CD14-positive monocyte (primary cell): ENCODE data around the gene SALL4. TPM values are rescaled to one million over a fixed set of nuclear protein-coding genes. Genes with fewer than 3 reads are reported as not detected.

Source experiments
- DNase-seq, 3 donors: peaks; one replicate each; pipeline ENCODE4 v3.0.0-alpha.2; 2011 to 2022
- H2AFZ ChIP-seq: 2 replicates; pipeline ENCODE4 v1.6.0; 2012; ENCODE audit warnings: mild to moderate bottlenecking, low read depth, low read length, inconsistent platforms; ENCODE audit not compliant: insufficient read depth, poor library complexity, severe bottlenecking
- H3K27ac ChIP-seq, 2 donors: 1 replicate in 1 of 2; 2 replicates in 1 of 2; pipeline ENCODE4 v1.5.1; 2012 to 2013; ENCODE audit warnings: low read length in 2 of 2, control low read depth in 1 of 2, inconsistent platforms in 1 of 2, low read depth in 1 of 2, mild to moderate bottlenecking in 1 of 2
- H3K27me3 ChIP-seq, 2 donors: one replicate each; pipeline versions ENCODE4 v1.6.0 to v1.6.1; 2011 to 2013; ENCODE audit warnings: low read length in 2 of 2; ENCODE audit not compliant: control insufficient read depth in 2 of 2, insufficient read depth in 2 of 2
- H3K36me3 ChIP-seq, 2 donors: replicated peaks in 1 of 2; 1 replicate in 1 of 2; 2 replicates in 1 of 2; pipeline versions ENCODE4 v1.5.1 to v1.6.1; 2012 to 2013; ENCODE audit warnings: low read length in 2 of 2, control low read depth in 1 of 2, inconsistent platforms in 1 of 2, mild to moderate bottlenecking in 1 of 2; ENCODE audit not compliant: insufficient read depth in 2 of 2, control insufficient read depth in 1 of 2
- H3K4me1 ChIP-seq, 2 donors: 1 replicate in 1 of 2; 2 replicates in 1 of 2; pipeline versions ENCODE4 v1.5.1 to v1.6.1; 2012 to 2013; ENCODE audit warnings: low read length in 2 of 2, control low read depth in 1 of 2, inconsistent platforms in 1 of 2, mild to moderate bottlenecking in 1 of 2, moderate library complexity in 1 of 2; ENCODE audit not compliant: insufficient read depth in 2 of 2, control insufficient read depth in 1 of 2
- H3K4me2 ChIP-seq: replicated peaks from 2 replicates; pipeline ENCODE3; 2012; ENCODE audit warnings: low read length, moderate library complexity, mild to moderate bottlenecking; ENCODE audit not compliant: poor library complexity, severe bottlenecking; ENCODE audit errors: extremely low read depth
- H3K4me3 ChIP-seq, 3 experiments: fragments of 200-600 bp in 1 of 3; sonication (generic) in 1 of 3; replicated peaks in 1 of 3; 1 replicate in 2 of 3; 2 replicates in 1 of 3; pipeline ENCODE4 v1.5.1; 2011 to 2013; ENCODE audit warnings: low read length in 3 of 3, mild to moderate bottlenecking in 3 of 3, control low read depth in 2 of 3, low read depth in 2 of 3, inconsistent platforms in 1 of 3, moderate library complexity in 1 of 3
- H3K79me2 ChIP-seq: 2 replicates; pipeline ENCODE4 v1.6.0; 2012; ENCODE audit warnings: mild to moderate bottlenecking, control low read depth, inconsistent platforms, low read length, moderate library complexity; ENCODE audit not compliant: insufficient read depth
- H3K9ac ChIP-seq: 2 replicates; pipeline ENCODE4 v1.6.0; 2017; ENCODE audit warnings: low read length, mild to moderate bottlenecking; ENCODE audit not compliant: insufficient read depth, poor library complexity, severe bottlenecking
- H3K9me3 ChIP-seq, 2 donors: replicated peaks in 1 of 2; 1 replicate in 1 of 2; 2 replicates in 1 of 2; pipeline versions ENCODE4 v1.5.1 to v1.6.1; 2012 to 2013; ENCODE audit warnings: low read length in 2 of 2, control low read depth in 1 of 2; ENCODE audit not compliant: control insufficient read depth in 1 of 2, insufficient read depth in 1 of 2
- H4K20me1 ChIP-seq: 2 replicates; pipeline ENCODE4 v1.6.0; 2012; ENCODE audit warnings: mild to moderate bottlenecking, low read length, control low read depth, moderate library complexity; ENCODE audit not compliant: insufficient read depth
- H3K27ac Mint-ChIP-seq, 7 donors: one replicate each; pipeline ENCODE4 v1.8.0; 2020; ENCODE audit warnings: mild to moderate bottlenecking in 7 of 7, mixed read lengths in 7 of 7, moderate library complexity in 6 of 7, inconsistent platforms in 2 of 7
- H3K27me3 Mint-ChIP-seq, 3 donors: one replicate each; pipeline ENCODE4 v1.8.0; 2021 to 2022; ENCODE audit warnings: low read depth in 3 of 3, mild to moderate bottlenecking in 3 of 3, mixed read lengths in 3 of 3, moderate library complexity in 3 of 3, inconsistent platforms in 1 of 3
- H3K36me3 Mint-ChIP-seq, 2 donors: one replicate each; pipeline ENCODE4 v1.8.0; 2020; ENCODE audit warnings: mixed read lengths in 2 of 2, inconsistent platforms in 1 of 2, mild to moderate bottlenecking in 1 of 2
- H3K4me1 Mint-ChIP-seq: one replicate; pipeline ENCODE4 v1.8.0; 2020; ENCODE audit warnings: mild to moderate bottlenecking, mixed read lengths
- H3K4me3 Mint-ChIP-seq, 2 donors: one replicate each; pipeline ENCODE4 v1.8.0; 2020; ENCODE audit warnings: mild to moderate bottlenecking in 2 of 2, mixed read lengths in 2 of 2, moderate library complexity in 1 of 2
- H3K9me3 Mint-ChIP-seq, 7 donors: one replicate each; pipeline ENCODE4 v1.8.0; 2020 to 2022; ENCODE audit warnings: mixed read lengths in 7 of 7, mild to moderate bottlenecking in 6 of 7, moderate library complexity in 6 of 7, inconsistent platforms in 2 of 7
- WGBS: methylation state at CpG from one replicate; pipeline ENCODE4 v1.1.5; 2013; ENCODE audit warnings: missing lambda C conversion rate; ENCODE audit not compliant: insufficient coverage; 5-methylcytosine and 5-hydroxymethylcytosine counted together
- intact Hi-C, 2 donors: fragments of 100-400 bp; cut with micrococcal nuclease; formaldehyde crosslinking; loops; one replicate each; pipeline versions ENCODE4 v1.15.0 to v1.15.1; 2023
- polyA plus RNA-seq, 3 donors: library from polyadenylated mRNA; depleted of rRNA in 1 of 3; unstranded in 2 of 3; stranded (reverse) in 1 of 3; fragments of 300-500 nt in 2 of 3; fragments of >200 nt in 1 of 3; fragmentation: Illumina TruSeq in 2 of 3; gene quantifications; 1 replicate in 2 of 3; 2 replicates in 1 of 3; pipeline ENCODE4 v1.2.3, GENCODE V29; 2012 to 2021
- TF ChIP-seq, protein P1 (sequence below): fragments of 200-600 bp; IDR thresholded peaks from one replicate; pipeline ENCODE4 v1.8.0; 2022; ENCODE audit warnings: antibody characterized with exemption, mild to moderate bottlenecking

SALL4 gene
- polyA plus RNA-seq, 3 donors, result 0.07 TPM; not detected in 2

DNA sequence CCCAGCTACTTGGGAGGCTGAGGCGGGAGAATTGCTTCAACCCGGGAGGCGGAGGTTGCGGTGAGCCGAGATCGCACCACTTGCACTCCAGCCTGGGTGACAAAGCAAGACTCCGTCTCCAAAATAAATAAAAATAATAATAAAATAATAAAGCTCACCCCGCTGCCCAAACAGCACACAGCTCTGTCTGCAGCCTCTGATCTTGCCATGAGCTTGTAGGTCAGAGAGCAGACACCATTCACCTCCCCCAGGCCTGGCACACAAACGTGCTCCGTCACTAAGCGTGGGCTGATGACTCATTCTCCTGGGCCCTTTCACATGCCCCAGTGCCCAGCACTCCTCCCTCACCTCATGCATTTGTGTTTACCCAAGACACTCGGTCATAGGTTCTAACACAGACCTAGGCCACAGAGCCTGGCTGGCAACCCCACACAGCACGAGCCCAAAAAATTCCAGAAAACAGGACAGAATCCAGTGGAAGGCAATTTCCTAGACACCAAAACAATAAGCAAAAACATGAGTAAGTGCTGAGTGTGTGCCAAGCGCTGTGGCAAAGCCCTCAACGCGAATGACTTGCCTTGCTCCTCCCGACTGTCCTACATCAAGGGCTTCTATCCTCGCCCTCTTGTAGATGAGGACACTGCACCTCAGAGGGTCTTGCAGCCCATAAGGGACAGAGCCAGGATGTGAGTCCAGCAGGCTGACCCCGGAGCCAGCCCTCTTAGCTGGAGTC is 52.1 kb downstream of the SALL4 start:
- H3K36me3 Mint-ChIP-seq, result no peaks in the 10 kb centered on the region
- no peaks in the 10 kb centered on the region for H3K4me1 ChIP-seq
- no peaks in the 10 kb centered on the region for H3K9me3 ChIP-seq
- no peak overlapping the region for H3K4me3 Mint-ChIP-seq
- no peaks in the 10 kb centered on the region for H3K27me3 ChIP-seq
- no peaks in the 10 kb centered on the region for H4K20me1 ChIP-seq
- H2AFZ ChIP-seq, result no peak overlapping the region
- peak overlapping the region in 1 of 7 donors; percentile 46 for H3K27ac Mint-ChIP-seq
- no peak overlapping the region for H3K4me3 ChIP-seq
- H3K9ac ChIP-seq, result no peak overlapping the region
- intact Hi-C loops, result no loop called here
- DNase-seq, result no peak
- TF ChIP-seq, protein P1, sequence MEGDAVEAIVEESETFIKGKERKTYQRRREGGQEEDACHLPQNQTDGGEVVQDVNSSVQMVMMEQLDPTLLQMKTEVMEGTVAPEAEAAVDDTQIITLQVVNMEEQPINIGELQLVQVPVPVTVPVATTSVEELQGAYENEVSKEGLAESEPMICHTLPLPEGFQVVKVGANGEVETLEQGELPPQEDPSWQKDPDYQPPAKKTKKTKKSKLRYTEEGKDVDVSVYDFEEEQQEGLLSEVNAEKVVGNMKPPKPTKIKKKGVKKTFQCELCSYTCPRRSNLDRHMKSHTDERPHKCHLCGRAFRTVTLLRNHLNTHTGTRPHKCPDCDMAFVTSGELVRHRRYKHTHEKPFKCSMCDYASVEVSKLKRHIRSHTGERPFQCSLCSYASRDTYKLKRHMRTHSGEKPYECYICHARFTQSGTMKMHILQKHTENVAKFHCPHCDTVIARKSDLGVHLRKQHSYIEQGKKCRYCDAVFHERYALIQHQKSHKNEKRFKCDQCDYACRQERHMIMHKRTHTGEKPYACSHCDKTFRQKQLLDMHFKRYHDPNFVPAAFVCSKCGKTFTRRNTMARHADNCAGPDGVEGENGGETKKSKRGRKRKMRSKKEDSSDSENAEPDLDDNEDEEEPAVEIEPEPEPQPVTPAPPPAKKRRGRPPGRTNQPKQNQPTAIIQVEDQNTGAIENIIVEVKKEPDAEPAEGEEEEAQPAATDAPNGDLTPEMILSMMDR, result no peak
- H3K79me2 ChIP-seq, result no peaks in the 10 kb centered on the region
- peaks cover 0 to 4% (median 0%) of the 10 kb centered on the region in 3 donors for H3K27me3 Mint-ChIP-seq
- H3K4me1 Mint-ChIP-seq, result peaks cover 1% of the 10 kb centered on the region
- no peak overlapping the region for H3K4me2 ChIP-seq
- peaks cover 0 to 1% (median 0%) of the 10 kb centered on the region in 7 donors for H3K9me3 Mint-ChIP-seq
- H3K27ac ChIP-seq, result no peak overlapping the region
- no peaks in the 10 kb centered on the region for H3K36me3 ChIP-seq
- WGBS, result 70% methylated on average over 10 of the region's 19 CpGs

DNA sequence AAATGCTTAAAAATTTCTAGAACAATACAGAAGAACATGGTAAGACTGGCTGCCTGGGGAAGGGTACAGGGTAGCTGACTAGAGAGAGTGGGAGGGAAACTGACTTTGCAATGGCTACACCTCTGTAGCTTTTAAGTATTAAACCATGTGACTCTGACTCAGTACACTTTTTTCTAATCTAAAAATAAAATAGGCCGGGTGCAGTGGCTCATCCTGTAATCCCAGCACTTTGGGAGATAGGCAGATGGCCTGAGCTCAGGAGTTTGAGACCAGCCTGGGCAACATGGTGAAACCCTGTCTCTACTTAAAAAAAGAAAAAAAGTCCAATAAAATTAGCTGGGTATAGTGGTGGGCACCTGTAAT is 52.7 kb downstream of the SALL4 start:
- Histone ChIP-seq H3K4me1 (no peaks in the 10 kb centered on the region), H3K79me2 (no peaks in the 10 kb centered on the region), H3K27ac (no peak overlapping the region), H3K9me3 (no peaks in the 10 kb centered on the region), H3K4me3 (no peak overlapping the region), H3K4me2 (no peak overlapping the region), H4K20me1 (no peaks in the 10 kb centered on the region), H3K36me3 (no peaks in the 10 kb centered on the region), H3K9ac (no peak overlapping the region), H2AFZ (no peak overlapping the region), H3K27me3 (no peaks in the 10 kb centered on the region)
- Mint-ChIP-seq H3K9me3 (peaks cover 0 to 1% (median 0%) of the 10 kb centered on the region in 7 donors), H3K27ac (no peak overlapping the region), H3K4me1 (peaks cover 1% of the 10 kb centered on the region), H3K36me3 (no peaks in the 10 kb centered on the region), H3K4me3 (no peak overlapping the region), H3K27me3 (peaks cover 0 to 4% (median 0%) of the 10 kb centered on the region in 3 donors)
- TF ChIP-seq, protein P1, result no peak
- no peak for DNase-seq
- WGBS, result no CpG with 5 or more reads among the region's 1 CpG
- intact Hi-C loops, result no loop called here
